Activated T-helper 9 cell treated with anti-CD3 and anti-CD28 coated beads, Interleukin-2, amount 50 U/mL, for 16 hours (primary cell): ENCODE data around the gene BSPH1.
"Not testable (repeated sequence)": the region's sequence is repeated elsewhere in the genome, so short reads cannot be mapped to it uniquely, and the experiment has no call there.

Experiments
- DNase-seq: peaks from one replicate; pipeline ENCODE4 v3.0.0-alpha.2; 2020; ENCODE audit warnings: low read depth

Gene BSPH1

GRCh38 chr19:47992070-47992469 is at the start of gene BSPH1:
Gene BSPH1 (minus strand): TSS chr19:47992170. CDS start chr19:47992081, 89 bp downstream.
- DNase-seq = no peak

GRCh38 chr19:48036765-48037164 is 44.8 kb upstream of the BSPH1 start:
- no peak for DNase-seq

- no peak for DNase-seq
These were observed 41.6 kb upstream of the BSPH1 start for GRCh38 chr19:48033604-48034003.

- no peak for DNase-seq
These were observed 38.1 kb upstream of the BSPH1 start for GRCh38 chr19:48030073-48030472.

GRCh38 chr19:48029431-48029830 is 37.5 kb upstream of the BSPH1 start:
- no peak for DNase-seq

GRCh38 chr19:48025480-48025879 is 33.5 kb upstream of the BSPH1 start:
- no peak for DNase-seq

GRCh38 chr19:48023518-48023917 is 31.5 kb upstream of the BSPH1 start:
- DNase-seq = no peak

- no peak for DNase-seq
These were observed 31.0 kb upstream of the BSPH1 start for GRCh38 chr19:48023011-48023410.

- no peak for DNase-seq
These were observed 28.7 kb upstream of the BSPH1 start for GRCh38 chr19:48020686-48021085.

GRCh38 chr19:48010932-48011758 is 19.2 kb upstream of the BSPH1 start:
- DNase-seq = no peak

- DNase-seq = no peak
These were observed 14.8 kb upstream of the BSPH1 start for GRCh38 chr19:48006762-48007161.

GRCh38 chr19:48004236-48004635 is 12.3 kb upstream of the BSPH1 start:
- no peak for DNase-seq

- no peak for DNase-seq
These were observed 8.9 kb upstream of the BSPH1 start for GRCh38 chr19:48000846-48001245.

- no peak for DNase-seq
These were observed 6.8 kb upstream of the BSPH1 start for GRCh38 chr19:47998800-47999199.

GRCh38 chr19:47996230-47996727 is 4.3 kb upstream of the BSPH1 start:
- DNase-seq = no peak

GRCh38 chr19:47994209-47994802 is 2.3 kb upstream of the BSPH1 start, which contains the start of gene ELSPBP1:
Gene ELSPBP1 (plus strand): TSS chr19:47994632. CDS start chr19:48008668, 14,036 bp downstream.
- no peak for DNase-seq

GRCh38 chr19:47991191-47991808 is 670 bp downstream of the BSPH1 start:
- DNase-seq = no peak

GRCh38 chr19:47973529-47973928 is 18.4 kb downstream of the BSPH1 start:
- DNase-seq = no peak

GRCh38 chr19:47955936-47956335 is 36.0 kb downstream of the BSPH1 start:
- DNase-seq = not testable (repeated sequence)

- DNase-seq = not testable (repeated sequence)
These were observed 39.8 kb downstream of the BSPH1 start for GRCh38 chr19:47952132-47952531.

- not testable (repeated sequence) for DNase-seq
These were observed 42.0 kb downstream of the BSPH1 start for GRCh38 chr19:47949852-47950521.

GRCh38 chr19:47928581-47928980 is 63.4 kb downstream of the BSPH1 start:
- not testable (repeated sequence) for DNase-seq
